K562 (cell line): ENCODE results near the gene TJP3. TPM values are rescaled to one million over a fixed set of nuclear protein-coding genes. Genes with fewer than 3 reads are reported as not detected.
A peak's percentile ranks its signal among the peaks of the same experiment; 100 is the strongest.

Source experiments
- ARID1B ChIP-seq: fragments of 450-650 bp; IDR thresholded peaks from 2 replicates; pipeline ENCODE4 v1.6.1; 2016; ENCODE audit warnings: antibody characterized with exemption, mild to moderate bottlenecking, inconsistent platforms
- BCOR ChIP-seq: fragments of 450-650 bp; IDR thresholded peaks from 2 replicates; pipeline ENCODE4 v1.6.1; 2016
- CBX1 ChIP-seq: sonication (generic); IDR thresholded peaks from 2 replicates; pipeline ENCODE4 v1.6.1; 2016; ENCODE audit warnings: antibody characterized with exemption, low read depth, mild to moderate bottlenecking
- CBX2 ChIP-seq: fragments of 200-600 bp; sonication (generic); IDR thresholded peaks from one replicate; pipeline ENCODE4 v1.6.1; 2012; ENCODE audit warnings: mild to moderate bottlenecking, low read length, inconsistent platforms; ENCODE audit not compliant: insufficient read depth, poor library complexity, severe bottlenecking
- GATAD2B ChIP-seq: fragments of 450-650 bp; IDR thresholded peaks from 2 replicates; pipeline ENCODE4 v1.6.1; 2017; ENCODE audit warnings: mild to moderate bottlenecking, borderline replicate concordance
- LCOR ChIP-seq: sonication (generic); formaldehyde crosslinking; IDR thresholded peaks from 2 replicates; pipeline ENCODE4 v1.8.0; 2022; ENCODE audit warnings: mild to moderate bottlenecking, missing genetic modification reagents
- MIER1 ChIP-seq: fragments of 450-650 bp; IDR thresholded peaks from 2 replicates; pipeline ENCODE4 v1.6.1; 2016; ENCODE audit warnings: antibody characterized with exemption, mild to moderate bottlenecking, low read depth
- MTA1 ChIP-seq: fragments of 450-650 bp; IDR thresholded peaks from 2 replicates; pipeline ENCODE4 v1.6.1; 2017; ENCODE audit warnings: borderline replicate concordance
- NCOR1 ChIP-seq: fragments of 450-650 bp; IDR thresholded peaks from 2 replicates; pipeline ENCODE4 v1.6.1; 2016; ENCODE audit warnings: mild to moderate bottlenecking, moderate library complexity
- NR1H2 ChIP-seq: sonication (generic); formaldehyde crosslinking; IDR thresholded peaks from 2 replicates; pipeline ENCODE4 v1.4.0; 2020; ENCODE audit warnings: mild to moderate bottlenecking, missing genetic modification reagents
- PHTF2 ChIP-seq: fragments of 250-450 bp; sonication (Bioruptor Pico); IDR thresholded peaks from 2 replicates; pipeline ENCODE4 v1.5.0; 2021; ENCODE audit warnings: mild to moderate bottlenecking
- POLR2H ChIP-seq: IDR thresholded peaks from 2 replicates; pipeline ENCODE4 v1.6.1; 2016; ENCODE audit warnings: missing genetic modification characterization, low read depth, mild to moderate bottlenecking, control low read depth, missing compliant biosample characterization, moderate library complexity
- SETDB1 ChIP-seq: IDR thresholded peaks from one replicate; pipeline ENCODE4 v1.6.1; 2012; ENCODE audit warnings: low read length, control low read depth, inconsistent platforms
- SMAD4 ChIP-seq: fragments of 250-450 bp; sonication (Bioruptor Pico); conservative IDR thresholded peaks from 2 replicates; pipeline ENCODE4 v1.8.0; 2021; ENCODE audit warnings: inconsistent platforms, mild to moderate bottlenecking, moderate library complexity
- STAT5A ChIP-seq: IDR thresholded peaks from 2 replicates; pipeline ENCODE4 v1.6.1; 2012; ENCODE audit warnings: low read length, inconsistent platforms, borderline replicate concordance
- polyA plus RNA-seq, 8 experiments: library from polyadenylated mRNA; depleted of rRNA in 4 of 8; stranded (reverse) in 5 of 8; unstranded in 3 of 8; fragments of >200 nt; fragmentation: Nextera tagmentation in 2 of 8; fragmentation: Illumina TruSeq in 1 of 8; extraction: Ambion mirVana in 2 of 8; extraction: Trizol in 1 of 8; gene quantifications; 2 replicates each; pipeline versions ENCODE4 v1.2.1 to v1.2.3, GENCODE V29; 2011 to 2014; ENCODE audit warnings: inconsistent platforms in 1 of 8, missing spikeins in 1 of 8
- total RNA-seq, 7 experiments: library from RNA; depleted of rRNA in 6 of 7; stranded (reverse); fragments of >200 nt in 6 of 7; fragmentation: Illumina TruSeq in 2 of 7; extraction: Trizol in 2 of 7; gene quantifications; 2 replicates each; pipeline versions ENCODE4 v1.2.1 to v1.2.3, GENCODE V29; 2011 to 2021; ENCODE audit warnings: low replicate concordance in 1 of 7
- TF ChIP-seq, protein P1 (sequence below): sonication (generic); formaldehyde crosslinking; IDR thresholded peaks from 2 replicates; pipeline ENCODE4 v1.8.1; 2023; ENCODE audit warnings: mild to moderate bottlenecking, missing genetic modification reagents, moderate library complexity
- TF ChIP-seq, protein P2 (sequence below): IDR thresholded peaks from 3 replicates; pipeline ENCODE4 v1.6.1; 2011; ENCODE audit warnings: borderline replicate concordance, mild to moderate bottlenecking, moderate library complexity; ENCODE audit not compliant: insufficient read length; ENCODE audit errors: extremely low read depth
- TF ChIP-seq, protein P3 (sequence below): IDR thresholded peaks from 2 replicates; pipeline ENCODE4 v1.6.1; 2012; ENCODE audit warnings: low read depth, low read length, improper control_type of control experiment, borderline replicate concordance
- TF ChIP-seq, protein P4 (sequence below): sonication (generic); formaldehyde crosslinking; IDR thresholded peaks from 2 replicates; pipeline ENCODE4 v1.8.1; 2023; ENCODE audit warnings: mild to moderate bottlenecking, missing genetic modification reagents

The TJP3 gene
- total and polyA plus RNA-seq, 9 of the 15 experiments (the other 6 are each of a cell fraction or from before 2014, with no cell fraction given), result 0.11 to 2.4 (median 0.57) TPM; not detected in 1

DNA sequence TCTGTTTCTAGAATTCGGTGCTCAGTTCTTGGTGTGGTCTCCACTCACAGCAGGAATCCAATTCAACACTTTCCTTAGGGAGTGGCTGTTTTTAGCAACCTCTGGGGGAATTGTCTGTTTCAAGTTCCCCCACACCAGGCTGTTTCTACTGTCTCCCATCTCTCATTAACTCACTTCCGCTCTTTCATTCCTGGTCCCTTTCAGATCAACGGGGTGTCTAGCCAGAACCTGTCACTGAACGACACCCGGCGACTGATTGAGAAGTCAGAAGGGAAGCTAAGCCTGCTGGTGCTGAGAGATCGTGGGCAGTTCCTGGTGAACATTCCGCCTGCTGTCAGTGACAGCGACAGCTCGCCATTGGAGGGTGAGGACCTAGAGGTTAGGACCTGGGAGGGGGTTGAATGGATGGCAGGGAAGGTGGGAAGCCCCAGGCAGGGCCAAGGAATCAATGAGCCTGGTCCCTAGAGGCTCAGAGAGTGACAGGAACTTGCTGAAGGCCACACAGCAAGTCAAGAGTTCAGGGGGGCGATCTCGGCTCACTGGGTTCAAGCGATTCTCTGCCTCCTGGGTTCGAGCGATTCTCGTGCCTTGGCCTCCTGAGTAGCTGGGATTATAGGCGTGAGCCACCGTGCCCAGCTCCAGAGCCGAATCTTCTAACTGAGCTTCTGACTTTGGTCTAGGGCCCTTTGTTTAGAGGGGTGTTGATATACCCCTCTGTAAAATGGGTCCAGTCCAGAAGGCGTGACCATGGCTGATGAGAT is 25.5 kb downstream of the TJP3 start (continued):
- TF ChIP-seq PHTF2, result no peak
- 0 out of 2 replicates have a peak, but pooled peaks have one; percentile 12 for TF ChIP-seq ARID1B
- no peak for TF ChIP-seq POLR2H (tag)
- no peak for TF ChIP-seq SETDB1
- TF ChIP-seq, protein P1, sequence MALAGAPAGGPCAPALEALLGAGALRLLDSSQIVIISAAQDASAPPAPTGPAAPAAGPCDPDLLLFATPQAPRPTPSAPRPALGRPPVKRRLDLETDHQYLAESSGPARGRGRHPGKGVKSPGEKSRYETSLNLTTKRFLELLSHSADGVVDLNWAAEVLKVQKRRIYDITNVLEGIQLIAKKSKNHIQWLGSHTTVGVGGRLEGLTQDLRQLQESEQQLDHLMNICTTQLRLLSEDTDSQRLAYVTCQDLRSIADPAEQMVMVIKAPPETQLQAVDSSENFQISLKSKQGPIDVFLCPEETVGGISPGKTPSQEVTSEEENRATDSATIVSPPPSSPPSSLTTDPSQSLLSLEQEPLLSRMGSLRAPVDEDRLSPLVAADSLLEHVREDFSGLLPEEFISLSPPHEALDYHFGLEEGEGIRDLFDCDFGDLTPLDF (CRISPR knock-in tag), result no peak
- TF ChIP-seq CBX1, result peak; percentile 37; the same call in 1 of the 2 replicates
- 0 out of 2 replicates have a peak, but pooled peaks have one; percentile 41 for TF ChIP-seq SMAD4
- no peak for TF ChIP-seq LCOR (CRISPR knock-in tag)
- TF ChIP-seq, protein P2, sequence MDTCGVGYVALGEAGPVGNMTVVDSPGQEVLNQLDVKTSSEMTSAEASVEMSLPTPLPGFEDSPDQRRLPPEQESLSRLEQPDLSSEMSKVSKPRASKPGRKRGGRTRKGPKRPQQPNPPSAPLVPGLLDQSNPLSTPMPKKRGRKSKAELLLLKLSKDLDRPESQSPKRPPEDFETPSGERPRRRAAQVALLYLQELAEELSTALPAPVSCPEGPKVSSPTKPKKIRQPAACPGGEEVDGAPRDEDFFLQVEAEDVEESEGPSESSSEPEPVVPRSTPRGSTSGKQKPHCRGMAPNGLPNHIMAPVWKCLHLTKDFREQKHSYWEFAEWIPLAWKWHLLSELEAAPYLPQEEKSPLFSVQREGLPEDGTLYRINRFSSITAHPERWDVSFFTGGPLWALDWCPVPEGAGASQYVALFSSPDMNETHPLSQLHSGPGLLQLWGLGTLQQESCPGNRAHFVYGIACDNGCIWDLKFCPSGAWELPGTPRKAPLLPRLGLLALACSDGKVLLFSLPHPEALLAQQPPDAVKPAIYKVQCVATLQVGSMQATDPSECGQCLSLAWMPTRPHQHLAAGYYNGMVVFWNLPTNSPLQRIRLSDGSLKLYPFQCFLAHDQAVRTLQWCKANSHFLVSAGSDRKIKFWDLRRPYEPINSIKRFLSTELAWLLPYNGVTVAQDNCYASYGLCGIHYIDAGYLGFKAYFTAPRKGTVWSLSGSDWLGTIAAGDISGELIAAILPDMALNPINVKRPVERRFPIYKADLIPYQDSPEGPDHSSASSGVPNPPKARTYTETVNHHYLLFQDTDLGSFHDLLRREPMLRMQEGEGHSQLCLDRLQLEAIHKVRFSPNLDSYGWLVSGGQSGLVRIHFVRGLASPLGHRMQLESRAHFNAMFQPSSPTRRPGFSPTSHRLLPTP, result no peak
- TF ChIP-seq MIER1, result peak; percentile 100
- TF ChIP-seq, protein P3, sequence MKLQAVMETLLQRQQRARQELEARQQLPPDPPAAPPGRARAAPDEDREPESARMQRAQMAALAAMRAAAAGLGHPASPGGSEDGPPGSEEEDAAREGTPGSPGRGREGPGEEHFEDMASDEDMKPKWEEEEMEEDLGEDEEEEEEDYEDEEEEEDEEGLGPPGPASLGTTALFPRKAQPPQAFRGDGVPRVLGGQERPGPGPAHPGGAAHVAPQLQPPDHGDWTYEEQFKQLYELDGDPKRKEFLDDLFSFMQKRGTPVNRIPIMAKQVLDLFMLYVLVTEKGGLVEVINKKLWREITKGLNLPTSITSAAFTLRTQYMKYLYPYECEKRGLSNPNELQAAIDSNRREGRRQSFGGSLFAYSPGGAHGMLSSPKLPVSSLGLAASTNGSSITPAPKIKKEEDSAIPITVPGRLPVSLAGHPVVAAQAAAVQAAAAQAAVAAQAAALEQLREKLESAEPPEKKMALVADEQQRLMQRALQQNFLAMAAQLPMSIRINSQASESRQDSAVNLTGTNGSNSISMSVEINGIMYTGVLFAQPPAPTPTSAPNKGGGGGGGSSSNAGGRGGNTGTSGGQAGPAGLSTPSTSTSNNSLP, result no peak
- TF ChIP-seq NCOR1, result peak; percentile 17; the same call in 1 of the 2 replicates
- TF ChIP-seq, protein P4, sequence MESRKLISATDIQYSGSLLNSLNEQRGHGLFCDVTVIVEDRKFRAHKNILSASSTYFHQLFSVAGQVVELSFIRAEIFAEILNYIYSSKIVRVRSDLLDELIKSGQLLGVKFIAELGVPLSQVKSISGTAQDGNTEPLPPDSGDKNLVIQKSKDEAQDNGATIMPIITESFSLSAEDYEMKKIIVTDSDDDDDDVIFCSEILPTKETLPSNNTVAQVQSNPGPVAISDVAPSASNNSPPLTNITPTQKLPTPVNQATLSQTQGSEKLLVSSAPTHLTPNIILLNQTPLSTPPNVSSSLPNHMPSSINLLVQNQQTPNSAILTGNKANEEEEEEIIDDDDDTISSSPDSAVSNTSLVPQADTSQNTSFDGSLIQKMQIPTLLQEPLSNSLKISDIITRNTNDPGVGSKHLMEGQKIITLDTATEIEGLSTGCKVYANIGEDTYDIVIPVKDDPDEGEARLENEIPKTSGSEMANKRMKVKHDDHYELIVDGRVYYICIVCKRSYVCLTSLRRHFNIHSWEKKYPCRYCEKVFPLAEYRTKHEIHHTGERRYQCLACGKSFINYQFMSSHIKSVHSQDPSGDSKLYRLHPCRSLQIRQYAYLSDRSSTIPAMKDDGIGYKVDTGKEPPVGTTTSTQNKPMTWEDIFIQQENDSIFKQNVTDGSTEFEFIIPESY (CRISPR knock-in tag), result no peak
- no peak for TF ChIP-seq MTA1
- no peak for TF ChIP-seq GATAD2B
- peak; percentile 91 for TF ChIP-seq BCOR
- no peak for TF ChIP-seq STAT5A
- TF ChIP-seq CBX2, result no peak
- TF ChIP-seq NR1H2 (CRISPR knock-in tag), result no peak
